Activated naive CD8-positive, alpha-beta T cell treated with anti-CD3 and anti-CD28 coated beads, Interleukin-2, amount 50 U/mL, for 16 hours (primary cell): Measurements from ENCODE around the gene ATP13A1.
A peak's percentile ranks its signal among the peaks of the same experiment; 100 is the strongest.
"Not testable (repeated sequence)": the region's sequence is repeated elsewhere in the genome, so short reads cannot be mapped to it uniquely, and the experiment has no call there.

Source experiments
- DNase-seq: peaks from one replicate; pipeline ENCODE4 v3.0.0-alpha.2; 2020; ENCODE audit warnings: low read depth, low spot score

The ATP13A1 gene

DNA sequence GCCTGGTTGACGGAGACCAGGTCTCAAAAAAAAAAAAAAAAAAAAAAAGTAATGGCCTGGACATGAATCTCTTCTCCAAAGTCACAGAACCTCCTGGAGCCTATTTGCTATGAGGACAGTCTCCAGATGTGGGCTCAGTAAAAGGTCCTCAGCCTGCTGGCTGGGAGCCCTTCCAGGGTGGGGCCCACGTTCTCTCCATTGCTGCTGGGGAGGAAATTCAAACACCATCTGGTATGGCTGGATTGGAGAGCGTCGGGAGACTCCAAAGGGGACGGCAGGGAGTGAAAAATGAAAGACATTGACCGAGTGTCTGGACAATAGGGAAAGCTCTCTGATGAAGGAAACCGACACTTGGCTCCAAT is 43.6 kb downstream of the ATP13A1 start:
- no peak for DNase-seq

DNA sequence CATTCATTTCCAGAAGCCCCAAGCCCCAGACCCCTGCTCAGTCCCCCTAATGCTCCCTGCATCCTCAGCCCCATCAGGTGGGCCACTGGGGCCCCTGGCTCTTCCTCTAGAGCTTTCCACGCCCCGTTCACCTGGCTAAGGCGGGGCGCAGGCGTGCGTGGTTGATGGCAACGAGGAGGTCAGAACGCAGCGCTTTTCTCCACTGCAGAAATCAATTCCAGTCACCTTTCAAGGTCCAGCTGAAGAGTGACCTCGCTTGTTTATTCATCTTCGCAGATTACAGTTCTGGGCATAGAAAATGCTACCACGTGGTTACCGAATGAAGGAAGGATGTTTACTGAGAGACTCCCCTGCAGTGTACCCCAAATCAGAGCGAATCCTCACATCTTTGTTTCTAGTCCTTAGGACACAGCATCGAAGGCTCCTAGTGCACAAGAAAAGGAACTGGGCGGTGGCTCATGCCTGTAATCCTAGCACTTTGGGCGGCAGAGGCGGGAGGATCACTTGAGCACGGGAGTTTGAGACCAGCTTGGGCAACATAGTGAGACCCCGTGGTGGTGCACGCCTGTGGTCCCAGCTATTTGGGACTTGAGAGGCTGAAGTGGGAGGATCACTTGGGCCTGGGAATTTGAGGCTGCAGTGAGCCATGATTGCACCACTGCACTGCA is 44.2 kb downstream of the ATP13A1 start:
- no peak for DNase-seq

DNA sequence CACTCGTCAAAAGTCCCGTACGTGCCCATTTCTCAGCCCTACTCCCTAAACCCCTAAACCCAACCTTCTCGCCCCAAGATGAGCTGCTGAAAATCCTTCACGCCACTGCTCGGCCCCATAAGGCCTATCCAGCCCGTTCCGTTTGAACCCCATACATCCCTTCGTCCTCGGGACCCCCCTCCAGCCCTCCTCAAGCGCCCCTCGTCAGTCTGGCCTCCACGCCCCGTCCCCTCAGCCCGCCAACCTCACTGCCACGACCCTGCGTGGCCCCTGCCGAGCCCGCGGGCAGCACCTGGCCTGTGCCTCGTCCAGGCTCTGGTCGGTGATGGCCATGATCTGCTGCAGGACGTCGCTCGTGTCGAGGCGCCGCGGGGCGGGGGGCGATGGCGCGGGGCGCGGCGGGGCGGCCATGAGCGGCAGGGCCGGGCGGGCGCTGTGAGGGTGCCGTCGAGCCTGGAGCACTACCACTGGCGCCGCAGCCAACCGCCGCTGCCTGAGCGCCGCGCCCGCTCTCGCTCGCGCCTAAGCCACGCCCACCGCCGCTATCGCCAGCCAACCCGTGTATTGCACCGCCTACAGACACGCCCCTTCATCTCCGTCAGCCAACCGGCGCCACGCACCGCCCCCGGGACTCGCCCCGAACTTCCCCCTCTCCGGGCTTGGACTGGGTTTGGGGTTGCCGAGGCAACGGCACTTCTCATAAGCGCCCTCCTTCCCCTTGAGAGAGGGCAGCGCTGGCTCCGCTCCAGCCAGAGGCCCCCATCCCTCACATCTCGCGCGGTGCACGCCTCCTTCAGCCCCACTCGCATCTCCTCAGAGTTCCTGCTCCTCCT is 45.0 kb downstream of the ATP13A1 start, which contains the start of gene PBX4:
Gene PBX4, minus strand, starts transcription at position 469 of the 833 bp plus-strand sequence. Its CDS starts 58 bp downstream, at position 411.
- DNase-seq: peak; percentile 99

DNA sequence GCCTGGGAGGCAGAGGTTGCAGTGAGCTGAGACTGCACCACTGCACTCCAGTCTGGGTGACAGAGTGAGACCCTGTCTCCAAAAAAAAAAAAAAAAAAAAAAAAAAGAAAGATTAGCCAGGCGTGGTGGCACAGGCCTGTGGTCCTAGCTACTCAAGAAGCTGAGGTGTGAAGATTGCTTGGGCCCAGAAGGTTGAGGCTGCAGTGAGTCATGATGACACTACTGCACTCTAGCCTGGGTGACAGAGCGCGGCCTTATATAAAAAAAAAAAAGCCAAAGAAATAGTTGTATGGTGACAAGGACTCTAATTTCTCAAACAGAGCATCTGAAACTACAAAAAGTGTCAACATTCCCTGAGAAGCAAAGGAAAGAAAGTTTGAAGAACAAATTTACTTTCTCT is 48.4 kb downstream of the ATP13A1 start:
- no peak for DNase-seq

DNA sequence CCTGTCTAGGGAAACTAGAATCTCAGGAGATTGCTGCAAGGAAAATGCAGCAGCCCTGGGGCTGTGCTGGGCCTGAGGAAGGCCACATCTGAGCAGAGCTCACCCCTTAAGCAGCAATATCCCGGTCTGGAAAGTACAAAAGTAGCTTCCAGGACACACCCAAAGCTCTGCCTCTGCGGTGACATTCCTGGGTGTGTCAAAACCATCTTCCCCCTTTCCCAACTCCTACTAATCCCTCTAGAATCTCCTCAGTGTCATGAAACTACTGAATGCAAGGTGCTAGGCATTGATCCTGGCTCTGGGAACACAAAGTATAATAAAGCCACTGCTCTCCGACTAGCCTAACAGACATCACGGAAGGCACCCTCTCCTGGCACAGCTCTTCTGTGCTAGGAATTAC is 50.0 kb downstream of the ATP13A1 start:
- DNase-seq: no peak

DNA sequence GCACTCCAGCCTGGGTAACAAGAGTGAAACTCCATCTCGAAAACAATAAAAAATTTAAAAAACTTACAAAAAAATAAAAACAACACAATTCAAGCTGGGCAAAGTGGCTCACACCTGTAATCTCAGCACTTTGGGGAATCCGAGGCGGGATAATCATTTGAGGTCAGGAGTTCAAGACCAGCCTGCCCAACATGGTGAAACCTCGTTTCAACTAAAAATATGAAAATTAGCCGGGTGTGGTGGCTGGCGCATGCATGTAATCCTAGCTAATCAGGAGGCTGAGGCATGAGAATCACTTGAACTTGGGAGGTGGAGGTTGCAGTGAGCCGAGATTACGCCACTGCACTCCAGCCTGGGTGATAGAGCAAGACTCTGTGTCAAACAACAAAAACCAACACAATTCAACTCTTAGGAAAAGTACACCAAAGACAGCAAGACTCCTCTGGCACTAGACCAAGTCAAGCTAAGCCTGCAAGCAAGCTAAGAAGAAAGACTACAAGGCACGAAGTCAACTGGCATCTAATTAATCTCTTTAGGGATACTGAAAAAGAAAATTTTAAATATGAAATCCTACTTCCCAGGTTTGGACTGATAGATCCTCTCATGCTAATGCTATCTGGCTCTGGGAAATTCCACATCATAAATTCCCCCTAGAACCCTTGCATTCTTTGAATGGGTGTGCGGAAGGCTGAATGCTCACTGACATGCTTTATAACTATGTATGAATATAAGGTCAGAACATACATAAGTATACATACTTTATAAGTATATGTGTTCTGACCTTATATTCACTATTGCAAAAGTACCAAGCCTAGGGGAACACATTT is 52.9 kb downstream of the ATP13A1 start:
- DNase-seq: no peak

DNA sequence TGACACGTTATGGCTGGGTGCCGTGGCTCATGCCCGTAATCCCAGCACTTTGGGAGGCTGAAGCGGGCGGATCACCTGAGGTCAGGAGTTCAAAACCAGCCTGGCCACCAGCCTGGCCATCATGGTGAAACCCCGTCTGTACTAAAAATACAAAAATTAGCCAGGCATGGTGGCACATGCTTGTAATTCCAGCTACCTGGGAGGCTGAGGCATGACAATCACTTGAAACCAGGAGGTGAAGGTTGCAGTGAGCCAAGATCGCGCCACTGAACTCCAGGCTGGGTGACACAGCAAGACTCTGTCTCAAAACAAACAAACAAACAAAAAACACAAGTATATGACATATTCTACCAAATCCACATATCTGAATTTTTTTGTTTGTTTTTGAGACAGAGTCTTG is 56.8 kb downstream of the ATP13A1 start:
- not testable (repeated sequence) for DNase-seq

DNA sequence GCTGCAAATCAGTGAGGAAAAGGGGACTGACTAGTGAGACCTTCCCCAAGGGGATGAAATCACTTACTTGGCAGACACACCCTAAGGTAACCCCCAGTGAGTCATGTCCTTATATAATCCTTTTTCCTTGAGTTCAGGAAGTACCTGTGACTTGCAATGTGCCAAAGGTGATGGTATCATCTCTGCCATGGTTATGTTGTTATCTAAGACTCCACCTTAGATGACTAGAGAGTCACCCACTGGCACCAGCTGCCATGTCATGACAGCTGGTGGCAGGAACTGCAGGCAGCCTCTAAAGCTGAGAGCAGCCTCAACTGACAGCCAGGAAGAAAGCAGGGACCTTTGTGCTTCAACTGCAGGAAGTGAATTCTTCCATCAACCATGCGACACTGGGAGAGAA is 57.5 kb downstream of the ATP13A1 start:
- no peak for DNase-seq

DNA sequence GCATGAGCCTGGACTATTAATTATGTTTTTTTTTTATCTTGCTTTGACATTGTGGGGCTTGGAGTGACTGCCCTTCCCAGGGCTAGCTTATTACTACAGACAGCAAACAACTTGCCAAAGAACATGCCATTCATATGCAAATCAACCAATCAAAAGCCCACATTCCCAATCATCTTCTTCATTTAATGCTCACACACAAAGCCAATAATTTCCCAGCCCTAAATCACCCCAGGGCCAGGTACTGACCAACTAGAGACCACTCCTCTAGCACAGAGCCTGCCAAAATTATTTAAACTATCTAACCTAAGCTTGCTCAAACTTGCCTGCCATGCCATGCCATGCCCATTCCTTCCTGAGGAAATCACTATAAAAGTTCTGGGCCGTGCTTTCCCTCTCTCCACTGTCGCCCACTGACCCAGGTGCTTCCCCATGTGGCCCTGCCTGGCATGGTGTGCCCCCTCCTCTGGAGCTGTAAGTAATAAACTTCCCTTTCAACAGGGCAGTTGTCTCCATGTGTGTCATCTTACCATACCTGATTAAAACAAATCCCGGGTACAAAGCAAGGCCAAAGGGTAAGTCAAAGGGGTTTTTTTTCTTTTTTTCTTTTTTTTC is 60.7 kb downstream of the ATP13A1 start:
- DNase-seq: no peak

DNA sequence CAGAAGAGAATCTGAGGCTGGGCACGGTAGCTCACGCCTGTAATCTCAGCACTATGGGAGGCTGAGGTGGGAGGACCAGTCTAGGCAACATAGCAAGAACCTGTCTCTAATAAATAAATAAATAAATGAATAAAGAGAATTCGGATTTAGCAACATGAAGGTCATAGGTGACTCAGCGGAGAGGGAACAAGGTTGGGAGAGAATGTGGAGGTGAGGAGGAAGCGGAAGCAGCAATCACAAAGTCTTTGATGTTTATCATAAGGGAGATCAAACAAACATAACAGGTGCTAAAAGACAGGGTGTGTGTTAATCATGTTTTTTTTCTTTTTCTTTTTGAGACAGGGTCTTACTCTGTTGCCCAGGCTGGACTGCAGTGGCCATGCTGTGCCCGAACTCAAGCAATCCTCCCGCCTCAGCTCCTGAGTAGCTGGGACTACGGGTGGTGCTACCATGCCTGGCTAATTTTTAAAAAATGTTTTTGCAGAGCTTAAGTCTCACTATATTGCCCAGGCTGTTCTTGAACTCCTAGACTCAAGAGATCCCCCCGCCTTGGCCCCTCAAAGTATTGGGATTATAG is 61.3 kb downstream of the ATP13A1 start:
- DNase-seq: no peak

DNA sequence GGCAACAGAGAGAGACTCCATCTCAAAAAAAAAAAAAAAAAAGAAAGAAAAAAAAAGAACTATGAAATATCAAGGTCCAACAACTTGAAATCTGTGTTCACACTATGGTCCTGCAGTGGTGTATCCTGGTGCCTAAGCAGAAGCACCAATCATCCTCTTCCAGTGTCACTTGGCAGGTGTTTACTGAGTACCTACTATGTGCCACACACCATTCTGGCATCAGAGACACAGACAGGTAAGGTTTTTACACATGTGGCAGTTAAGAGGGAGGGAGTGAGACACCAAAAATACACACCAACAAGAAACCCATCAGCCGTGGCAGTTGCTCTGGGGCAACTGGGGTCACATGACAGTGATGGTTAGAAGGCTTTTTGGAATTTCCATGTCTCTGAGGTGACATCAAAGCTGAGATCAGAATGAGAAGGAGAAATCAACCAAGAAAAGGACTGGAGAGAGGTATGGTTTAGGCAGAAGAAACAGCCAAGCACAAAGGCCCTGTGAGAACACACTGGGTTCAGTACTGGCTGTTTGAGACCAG is 62.6 kb downstream of the ATP13A1 start:
- DNase-seq: no peak

DNA sequence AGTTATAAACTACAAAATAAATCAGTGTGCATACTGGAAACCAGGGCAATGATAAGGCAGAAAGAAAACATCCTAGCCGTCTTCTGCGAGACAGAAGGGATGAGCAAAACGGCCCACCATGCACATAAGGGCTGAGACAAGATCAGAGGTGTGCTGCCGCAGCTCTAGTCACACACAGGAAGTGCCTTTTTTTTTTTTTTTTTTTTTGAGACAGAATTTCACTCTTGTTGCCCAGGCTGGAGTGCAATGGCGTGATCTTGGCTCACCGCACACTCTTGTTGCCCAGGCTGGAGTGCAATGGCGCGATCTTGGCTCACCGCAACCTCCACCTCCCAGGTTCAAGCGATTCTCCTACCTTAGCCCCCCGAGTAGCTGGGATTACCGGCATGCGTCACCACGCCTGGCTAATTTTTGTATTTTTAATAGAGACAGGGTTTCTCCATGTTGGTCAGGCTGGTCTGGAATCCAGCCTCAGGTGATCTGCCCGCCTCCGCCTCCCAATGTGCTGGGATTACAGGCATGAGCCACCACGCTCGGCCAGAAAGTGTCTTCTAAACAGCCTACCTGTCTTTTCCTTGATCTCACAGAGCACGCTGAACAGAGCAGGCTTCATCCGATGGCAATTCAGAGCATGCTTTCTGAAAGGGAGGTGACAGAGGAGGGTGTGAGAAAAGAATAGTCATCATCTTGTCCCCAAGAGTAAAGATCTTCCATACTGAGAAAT is 64.6 kb downstream of the ATP13A1 start:
- not testable (repeated sequence) for DNase-seq

DNA sequence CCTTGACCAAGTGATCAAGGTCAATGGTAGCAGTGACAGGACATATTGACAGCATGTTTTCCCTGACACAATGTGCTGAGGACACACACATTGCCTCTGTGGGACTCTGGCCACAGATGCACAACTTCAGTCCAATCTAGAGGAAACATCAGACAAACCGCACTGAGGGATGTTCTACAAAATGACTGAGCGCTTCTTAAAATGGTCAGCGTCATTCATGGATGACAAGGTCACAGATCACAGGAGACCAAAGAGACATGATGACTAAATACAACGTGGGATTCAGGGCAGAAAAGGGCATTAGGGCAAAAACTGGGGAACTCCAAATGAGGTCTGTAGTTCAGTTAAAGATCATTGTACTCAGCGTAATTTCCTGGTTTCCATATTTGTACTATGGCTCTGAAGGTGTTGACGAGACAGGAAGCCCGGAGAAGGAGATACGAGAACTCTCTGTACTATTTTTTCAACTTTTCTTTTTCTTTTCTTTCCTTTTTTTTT is 65.6 kb downstream of the ATP13A1 start:
- DNase-seq: no peak
